ENCODE measurements around the gene MED13L.

Gene MED13L

GRCh38 chr12:115956659-115957058 is 320.8 kb downstream of the MED13L start:
- Histone ChIP-seq H3K27ac (ENCODE audit: low read length) (no peak overlapping the region), H3K4me2 (ENCODE audit: insufficient read depth, low read length) (no peak overlapping the region), H3K36me3 (ENCODE audit: insufficient read depth, low read length) (peaks cover 39% of the 10 kb centered on the region)

GRCh38 chr12:115956236-115956635 is 321.3 kb downstream of the MED13L start:
- H3K4me1 ChIP-seq (ENCODE audit: insufficient read depth, low read length) = no peaks in the 10 kb centered on the region
- H3K9ac ChIP-seq (ENCODE audit: low read depth, low read length) = no peak overlapping the region
- ATAC-seq (ENCODE audit: insufficient read depth, low read depth) (no peak), DNase-seq (no peak)
- H2AFZ ChIP-seq (ENCODE audit: low read depth, low read length) = no peak overlapping the region
- H3K36me3 ChIP-seq (ENCODE audit: insufficient read depth, low read length) = peaks cover 34% of the 10 kb centered on the region
- H3K9me3 ChIP-seq (ENCODE audit: insufficient read depth, low read length, severe bottlenecking) = no peaks in the 10 kb centered on the region
- no peak overlapping the region for H3K4me2 ChIP-seq (ENCODE audit: insufficient read depth, low read length)
- TF ChIP-seq EZH2 (IDR thresholded peaks at IDR 0.05; ENCODE audit: borderline replicate concordance, low read depth, low read length, severe bottlenecking) (no peak), CTCF (IDR thresholded peaks at IDR 0.05; ENCODE audit: borderline replicate concordance, extremely low read depth, low read length, poor library complexity, severe bottlenecking) (no peak)
- H4K20me1 ChIP-seq (ENCODE audit: insufficient read depth, low read length) = no peaks in the 10 kb centered on the region
- H3K27me3 ChIP-seq (ENCODE audit: insufficient read depth, low read length, poor library complexity) = no peaks in the 10 kb centered on the region
- no peak overlapping the region for H3K4me3 ChIP-seq (ENCODE audit: low read depth in 1 of 2, low read length in 2 of 2)
- no peaks in the 10 kb centered on the region for H3K79me2 ChIP-seq (ENCODE audit: insufficient read depth, low read length)
- H3K27ac ChIP-seq (ENCODE audit: low read length) = no peak overlapping the region

More at GRCh38 chr12:115956659-115957058, 320.8 kb downstream of the MED13L start:
- DNase-seq (no peak), ATAC-seq (ENCODE audit: insufficient read depth, low read depth) (no peak)
- TF ChIP-seq CTCF (IDR thresholded peaks at IDR 0.05; ENCODE audit: borderline replicate concordance, extremely low read depth, low read length, poor library complexity, severe bottlenecking) (no peak), EZH2 (IDR thresholded peaks at IDR 0.05; ENCODE audit: borderline replicate concordance, low read depth, low read length, severe bottlenecking) (no peak)
- Histone ChIP-seq H2AFZ (ENCODE audit: low read depth, low read length) (no peak overlapping the region), H3K27me3 (ENCODE audit: insufficient read depth, low read length, poor library complexity) (no peaks in the 10 kb centered on the region), H3K4me3 (ENCODE audit: low read depth in 1 of 2, low read length in 2 of 2) (no peak overlapping the region), H3K9me3 (ENCODE audit: insufficient read depth, low read length, severe bottlenecking) (no peaks in the 10 kb centered on the region), H3K9ac (ENCODE audit: low read depth, low read length) (no peak overlapping the region), H3K4me1 (ENCODE audit: insufficient read depth, low read length) (no peaks in the 10 kb centered on the region), H4K20me1 (ENCODE audit: insufficient read depth, low read length) (no peaks in the 10 kb centered on the region), H3K79me2 (ENCODE audit: insufficient read depth, low read length) (no peaks in the 10 kb centered on the region)

GRCh38 chr12:115953450-115953849 is 324.0 kb downstream of the MED13L start:
- Histone ChIP-seq H3K4me1 (ENCODE audit: insufficient read depth, low read length) (no peaks in the 10 kb centered on the region), H3K27me3 (ENCODE audit: insufficient read depth, low read length, poor library complexity) (no peaks in the 10 kb centered on the region), H3K4me2 (ENCODE audit: insufficient read depth, low read length) (no peak overlapping the region), H2AFZ (ENCODE audit: low read depth, low read length) (no peak overlapping the region), H3K36me3 (ENCODE audit: insufficient read depth, low read length) (peaks cover 18% of the 10 kb centered on the region; the same call in 1 of the 2 replicates), H4K20me1 (ENCODE audit: insufficient read depth, low read length) (no peaks in the 10 kb centered on the region), H3K27ac (ENCODE audit: low read length) (no peak overlapping the region), H3K9ac (ENCODE audit: low read depth, low read length) (no peak overlapping the region), H3K4me3 (ENCODE audit: low read depth in 1 of 2, low read length in 2 of 2) (no peak overlapping the region), H3K79me2 (ENCODE audit: insufficient read depth, low read length) (no peaks in the 10 kb centered on the region), H3K9me3 (ENCODE audit: insufficient read depth, low read length, severe bottlenecking) (no peaks in the 10 kb centered on the region)
- no peak for ATAC-seq (ENCODE audit: insufficient read depth, low read depth)
- TF ChIP-seq CTCF (IDR thresholded peaks at IDR 0.05; ENCODE audit: borderline replicate concordance, extremely low read depth, low read length, poor library complexity, severe bottlenecking) = no peak
- TF ChIP-seq EZH2 (IDR thresholded peaks at IDR 0.05; ENCODE audit: borderline replicate concordance, low read depth, low read length, severe bottlenecking) = no peak
- no peak for DNase-seq

- Histone ChIP-seq H3K9ac (ENCODE audit: low read depth, low read length) (no peak overlapping the region), H3K4me1 (ENCODE audit: insufficient read depth, low read length) (no peaks in the 10 kb centered on the region), H3K4me2 (ENCODE audit: insufficient read depth, low read length) (no peak overlapping the region), H3K79me2 (ENCODE audit: insufficient read depth, low read length) (no peaks in the 10 kb centered on the region), H3K36me3 (ENCODE audit: insufficient read depth, low read length) (peaks cover 14% of the 10 kb centered on the region; the same call in 1 of the 2 replicates), H4K20me1 (ENCODE audit: insufficient read depth, low read length) (no peaks in the 10 kb centered on the region), H2AFZ (ENCODE audit: low read depth, low read length) (no peak overlapping the region), H3K4me3 (ENCODE audit: low read depth in 1 of 2, low read length in 2 of 2) (no peak overlapping the region), H3K27ac (ENCODE audit: low read length) (no peak overlapping the region), H3K9me3 (ENCODE audit: insufficient read depth, low read length, severe bottlenecking) (no peaks in the 10 kb centered on the region), H3K27me3 (ENCODE audit: insufficient read depth, low read length, poor library complexity) (no peaks in the 10 kb centered on the region)
- TF ChIP-seq EZH2 (IDR thresholded peaks at IDR 0.05; ENCODE audit: borderline replicate concordance, low read depth, low read length, severe bottlenecking) (no peak), CTCF (IDR thresholded peaks at IDR 0.05; ENCODE audit: borderline replicate concordance, extremely low read depth, low read length, poor library complexity, severe bottlenecking) (no peak)
- no peak for DNase-seq
- no peak for ATAC-seq (ENCODE audit: insufficient read depth, low read depth)
These were observed 324.5 kb downstream of the MED13L start for GRCh38 chr12:115953031-115953430.

Measured in DND-41 (cell line).